ENCODE results near the gene RBM19.

DNA sequence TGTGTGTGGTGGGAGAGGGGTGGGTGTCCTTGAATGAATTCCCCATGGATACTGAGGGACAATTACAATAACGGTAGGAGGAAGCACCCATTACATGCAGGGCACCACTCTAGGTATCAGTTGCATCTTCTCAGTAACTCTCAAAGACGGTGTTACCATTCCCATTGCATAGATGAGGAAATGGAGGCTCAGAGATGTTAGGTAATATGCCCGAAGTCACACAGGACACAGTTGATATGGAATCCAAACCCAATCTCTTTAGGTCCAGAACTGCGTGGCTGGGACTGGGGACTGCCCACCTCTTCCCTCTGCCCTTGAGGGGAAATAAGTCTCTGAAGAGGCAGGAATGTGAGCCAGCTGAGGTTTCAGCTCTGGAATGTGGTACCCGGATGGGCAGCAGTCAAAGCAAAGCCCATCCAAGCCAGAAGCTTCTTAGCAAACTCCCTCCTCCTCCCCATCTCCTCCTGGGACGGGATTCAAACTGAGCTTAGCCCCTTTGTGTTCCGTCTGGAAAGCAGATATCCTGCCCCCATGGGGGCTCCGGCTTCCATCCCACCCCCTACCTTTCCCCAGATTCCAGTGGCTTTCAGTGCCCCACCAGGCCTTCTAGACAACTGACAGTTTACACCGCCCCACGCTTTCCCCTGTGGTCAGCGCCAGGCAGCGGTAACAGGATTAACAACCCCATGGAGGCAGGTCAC is 187.5 kb downstream of the RBM19 start:
- TF ChIP-seq, protein P1, sequence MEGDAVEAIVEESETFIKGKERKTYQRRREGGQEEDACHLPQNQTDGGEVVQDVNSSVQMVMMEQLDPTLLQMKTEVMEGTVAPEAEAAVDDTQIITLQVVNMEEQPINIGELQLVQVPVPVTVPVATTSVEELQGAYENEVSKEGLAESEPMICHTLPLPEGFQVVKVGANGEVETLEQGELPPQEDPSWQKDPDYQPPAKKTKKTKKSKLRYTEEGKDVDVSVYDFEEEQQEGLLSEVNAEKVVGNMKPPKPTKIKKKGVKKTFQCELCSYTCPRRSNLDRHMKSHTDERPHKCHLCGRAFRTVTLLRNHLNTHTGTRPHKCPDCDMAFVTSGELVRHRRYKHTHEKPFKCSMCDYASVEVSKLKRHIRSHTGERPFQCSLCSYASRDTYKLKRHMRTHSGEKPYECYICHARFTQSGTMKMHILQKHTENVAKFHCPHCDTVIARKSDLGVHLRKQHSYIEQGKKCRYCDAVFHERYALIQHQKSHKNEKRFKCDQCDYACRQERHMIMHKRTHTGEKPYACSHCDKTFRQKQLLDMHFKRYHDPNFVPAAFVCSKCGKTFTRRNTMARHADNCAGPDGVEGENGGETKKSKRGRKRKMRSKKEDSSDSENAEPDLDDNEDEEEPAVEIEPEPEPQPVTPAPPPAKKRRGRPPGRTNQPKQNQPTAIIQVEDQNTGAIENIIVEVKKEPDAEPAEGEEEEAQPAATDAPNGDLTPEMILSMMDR (IDR thresholded peaks at IDR 0.05): no peak
- TF ChIP-seq EP300 (IDR thresholded peaks at IDR 0.05): no peak
- no peak for TF ChIP-seq POLR2A (IDR thresholded peaks at IDR 0.05; ENCODE audit: low read length)
- no peak for TF ChIP-seq KDM5A (IDR thresholded peaks at IDR 0.05)
- TF ChIP-seq SMC3 (IDR thresholded peaks at IDR 0.05): no peak
- TF ChIP-seq NFE2L2 (conservative IDR thresholded peaks at IDR 0.05; ENCODE audit: low read length): no peak
- no peak for TF ChIP-seq KDM1A (IDR thresholded peaks at IDR 0.05; ENCODE audit: low read depth)
- TF ChIP-seq, protein P2, sequence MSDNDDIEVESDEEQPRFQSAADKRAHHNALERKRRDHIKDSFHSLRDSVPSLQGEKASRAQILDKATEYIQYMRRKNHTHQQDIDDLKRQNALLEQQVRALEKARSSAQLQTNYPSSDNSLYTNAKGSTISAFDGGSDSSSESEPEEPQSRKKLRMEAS (IDR thresholded peaks at IDR 0.05): no peak
- no peak for TF ChIP-seq CHD2 (IDR thresholded peaks at IDR 0.05; ENCODE audit: low read length, partially characterized antibody)

Data from A549 (cell line).